ENCODE measurements around the gene IGSF21.

Gene IGSF21

GRCh38 chr1:18187054-18187453 lies 79.5 kb downstream of the IGSF21 start:
- no peak for DNase-seq

- DNase-seq = no peak
These were observed 81.4 kb downstream of the IGSF21 start for GRCh38 chr1:18188820-18189517.

- DNase-seq = no peak
These were observed 83.0 kb downstream of the IGSF21 start for GRCh38 chr1:18190598-18190997.

- DNase-seq = no peak
These were observed 83.4 kb downstream of the IGSF21 start for GRCh38 chr1:18191037-18191436.

- no peak for DNase-seq
These were observed 84.0 kb downstream of the IGSF21 start for GRCh38 chr1:18191481-18192155.

- no peak for DNase-seq
These were observed 84.6 kb downstream of the IGSF21 start for GRCh38 chr1:18192182-18192581.

GRCh38 chr1:18192974-18193373 lies 85.4 kb downstream of the IGSF21 start:
- DNase-seq = no peak

- DNase-seq = no peak
These were observed 89.7 kb downstream of the IGSF21 start for GRCh38 chr1:18197299-18197698.

GRCh38 chr1:18198260-18198659 lies 90.7 kb downstream of the IGSF21 start:
- DNase-seq = no peak

- no peak for DNase-seq
These were observed 91.9 kb downstream of the IGSF21 start for GRCh38 chr1:18199462-18199861.

GRCh38 chr1:18200136-18200717 lies 92.6 kb downstream of the IGSF21 start:
- DNase-seq = no peak

- no peak for DNase-seq
These were observed 93.3 kb downstream of the IGSF21 start for GRCh38 chr1:18200918-18201317.

- no peak for DNase-seq
These were observed 94.6 kb downstream of the IGSF21 start for GRCh38 chr1:18201997-18202719.

- no peak for DNase-seq
These were observed 96.0 kb downstream of the IGSF21 start for GRCh38 chr1:18203645-18204044.

- DNase-seq = no peak
These were observed 97.0 kb downstream of the IGSF21 start for GRCh38 chr1:18204575-18204974.

GRCh38 chr1:18205319-18205718 lies 97.7 kb downstream of the IGSF21 start:
- no peak for DNase-seq

GRCh38 chr1:18211764-18212163 lies 104.2 kb downstream of the IGSF21 start:
- DNase-seq = no peak

GRCh38 chr1:18217398-18218043 lies 109.9 kb downstream of the IGSF21 start:
- DNase-seq = no peak

GRCh38 chr1:18229625-18230024 lies 122.0 kb downstream of the IGSF21 start:
- no peak for DNase-seq

GRCh38 chr1:18230321-18230720 lies 122.7 kb downstream of the IGSF21 start:
- DNase-seq = no peak

GRCh38 chr1:18230840-18231239 lies 123.2 kb downstream of the IGSF21 start:
- no peak for DNase-seq

GRCh38 chr1:18232052-18232451 lies 124.5 kb downstream of the IGSF21 start:
- DNase-seq = no peak
